ENCODE results near the gene ZCCHC24. TPM values are rescaled to one million over a fixed set of nuclear protein-coding genes. Genes with fewer than 3 reads are reported as not detected.

ZCCHC24 gene
- total and polyA plus RNA-seq, 9 donors: 21.6 to 92.1 (median 58.3) TPM

DNA sequence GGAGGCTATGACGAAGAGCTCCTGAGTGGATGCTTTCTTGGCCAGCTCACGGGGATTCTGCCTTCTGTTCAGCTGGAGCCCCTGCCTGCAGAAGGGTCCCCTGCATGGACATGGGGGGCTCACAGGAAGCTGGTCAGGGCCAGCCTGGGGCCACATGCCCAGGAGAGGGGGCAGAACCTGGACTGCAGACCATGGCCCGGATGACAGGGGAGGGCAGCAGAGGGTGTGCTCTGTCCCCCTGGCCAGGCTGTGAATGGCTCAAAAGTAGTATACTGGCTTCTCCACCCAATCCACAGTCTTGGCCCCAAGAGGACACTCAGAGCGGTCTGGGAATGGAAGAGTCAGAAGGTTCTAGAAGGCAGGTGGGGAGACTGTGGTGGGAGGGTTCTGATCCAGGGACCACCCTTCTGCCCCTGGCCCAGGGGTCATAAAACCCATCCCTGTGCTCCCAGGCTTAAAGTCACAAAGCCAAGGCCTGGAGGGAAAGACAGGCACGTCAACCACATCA, 57.9 kb downstream of the ZCCHC24 start:
- Histone ChIP-seq H3K27me3 (no peaks in the 10 kb centered on the region), H3K4me1 (ENCODE audit: insufficient read depth) (peaks cover 18% of the 10 kb centered on the region), H3K36me3 (no peaks in the 10 kb centered on the region), H3K27ac (no peak overlapping the region), H3K4me3 (no peak overlapping the region), H3K9me3 (no peaks in the 10 kb centered on the region)
- TF ChIP-seq POLR2A (IDR thresholded peaks at IDR 0.05) (no peak), EP300 (IDR thresholded peaks at IDR 0.05) (no peak)
- TF ChIP-seq, protein P1, sequence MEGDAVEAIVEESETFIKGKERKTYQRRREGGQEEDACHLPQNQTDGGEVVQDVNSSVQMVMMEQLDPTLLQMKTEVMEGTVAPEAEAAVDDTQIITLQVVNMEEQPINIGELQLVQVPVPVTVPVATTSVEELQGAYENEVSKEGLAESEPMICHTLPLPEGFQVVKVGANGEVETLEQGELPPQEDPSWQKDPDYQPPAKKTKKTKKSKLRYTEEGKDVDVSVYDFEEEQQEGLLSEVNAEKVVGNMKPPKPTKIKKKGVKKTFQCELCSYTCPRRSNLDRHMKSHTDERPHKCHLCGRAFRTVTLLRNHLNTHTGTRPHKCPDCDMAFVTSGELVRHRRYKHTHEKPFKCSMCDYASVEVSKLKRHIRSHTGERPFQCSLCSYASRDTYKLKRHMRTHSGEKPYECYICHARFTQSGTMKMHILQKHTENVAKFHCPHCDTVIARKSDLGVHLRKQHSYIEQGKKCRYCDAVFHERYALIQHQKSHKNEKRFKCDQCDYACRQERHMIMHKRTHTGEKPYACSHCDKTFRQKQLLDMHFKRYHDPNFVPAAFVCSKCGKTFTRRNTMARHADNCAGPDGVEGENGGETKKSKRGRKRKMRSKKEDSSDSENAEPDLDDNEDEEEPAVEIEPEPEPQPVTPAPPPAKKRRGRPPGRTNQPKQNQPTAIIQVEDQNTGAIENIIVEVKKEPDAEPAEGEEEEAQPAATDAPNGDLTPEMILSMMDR (IDR thresholded peaks at IDR 0.05): no peak
- intact Hi-C loops (cut with DNase I): loop anchor here in 1 of 4 donors (5.0 kb wide), 1 partner anchor 55 kb away; no protein-coding TSS in a partner anchor
- DNase-seq: peak in 1 of 5 donors; percentile 24
- 75 to 90% (median 88%) methylated on average over 5 of the region's 5 CpGs for WGBS, 3 donors

DNA sequence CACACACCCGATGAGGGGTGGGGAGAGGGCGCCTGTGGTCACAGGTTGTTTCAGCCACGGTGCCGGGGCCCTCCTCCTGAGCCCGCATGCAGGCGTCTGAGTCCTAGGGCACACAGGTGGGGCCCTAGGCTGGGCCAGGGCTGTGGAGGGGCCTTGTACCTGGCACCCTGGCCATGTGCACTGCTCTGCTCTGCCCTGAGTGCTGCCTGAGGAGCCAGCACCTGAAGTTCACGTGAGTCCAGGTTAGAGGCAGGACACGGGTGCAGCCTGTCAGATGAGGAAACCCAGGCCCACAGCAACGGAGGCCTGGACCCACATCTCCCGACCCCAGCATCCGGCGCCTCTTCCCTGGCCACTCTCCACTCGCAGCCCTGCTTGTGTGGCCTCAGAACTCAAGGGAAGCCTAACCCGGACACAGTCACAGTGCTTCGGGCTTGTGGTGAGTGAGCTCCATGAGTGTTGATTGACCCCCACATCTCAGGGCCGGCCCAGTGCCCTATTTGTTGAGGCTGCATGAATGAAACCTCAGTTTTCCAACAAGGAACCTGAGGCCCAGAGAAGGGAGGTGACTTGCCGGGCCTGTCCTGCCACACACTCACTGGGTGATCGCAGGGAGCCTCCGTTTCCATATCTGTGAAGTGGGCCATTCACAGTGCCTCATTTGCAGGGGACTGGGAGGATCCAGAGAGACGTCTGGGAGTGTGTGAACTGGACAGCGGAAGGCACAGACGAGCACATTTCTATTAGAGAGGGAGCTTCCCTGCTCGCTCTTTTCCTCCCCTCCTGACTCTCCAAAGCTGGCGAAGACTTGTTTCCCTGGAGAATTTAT, 58.6 kb downstream of the ZCCHC24 start:
- intact Hi-C loops (cut with DNase I): loop anchor here in 1 of 4 donors (5.0 kb wide), 1 partner anchor 55 kb away; no protein-coding TSS in a partner anchor
- no peaks in the 10 kb centered on the region for H3K27me3 ChIP-seq
- no peak overlapping the region for H3K4me3 ChIP-seq
- no peak for TF ChIP-seq EP300 (IDR thresholded peaks at IDR 0.05)
- TF ChIP-seq POLR2A (IDR thresholded peaks at IDR 0.05): no peak
- TF ChIP-seq, protein P1 (IDR thresholded peaks at IDR 0.05): no peak
- WGBS, 3 donors: 73 to 84% (median 78%) methylated on average over 24 of the region's 24 CpGs
- H3K9me3 ChIP-seq: no peaks in the 10 kb centered on the region
- peak in 2 of 5 donors; percentile 19 to 33 for DNase-seq
- no peak overlapping the region for H3K27ac ChIP-seq
- peaks cover 18% of the 10 kb centered on the region for H3K4me1 ChIP-seq (ENCODE audit: insufficient read depth)
- no peaks in the 10 kb centered on the region for H3K36me3 ChIP-seq

DNA sequence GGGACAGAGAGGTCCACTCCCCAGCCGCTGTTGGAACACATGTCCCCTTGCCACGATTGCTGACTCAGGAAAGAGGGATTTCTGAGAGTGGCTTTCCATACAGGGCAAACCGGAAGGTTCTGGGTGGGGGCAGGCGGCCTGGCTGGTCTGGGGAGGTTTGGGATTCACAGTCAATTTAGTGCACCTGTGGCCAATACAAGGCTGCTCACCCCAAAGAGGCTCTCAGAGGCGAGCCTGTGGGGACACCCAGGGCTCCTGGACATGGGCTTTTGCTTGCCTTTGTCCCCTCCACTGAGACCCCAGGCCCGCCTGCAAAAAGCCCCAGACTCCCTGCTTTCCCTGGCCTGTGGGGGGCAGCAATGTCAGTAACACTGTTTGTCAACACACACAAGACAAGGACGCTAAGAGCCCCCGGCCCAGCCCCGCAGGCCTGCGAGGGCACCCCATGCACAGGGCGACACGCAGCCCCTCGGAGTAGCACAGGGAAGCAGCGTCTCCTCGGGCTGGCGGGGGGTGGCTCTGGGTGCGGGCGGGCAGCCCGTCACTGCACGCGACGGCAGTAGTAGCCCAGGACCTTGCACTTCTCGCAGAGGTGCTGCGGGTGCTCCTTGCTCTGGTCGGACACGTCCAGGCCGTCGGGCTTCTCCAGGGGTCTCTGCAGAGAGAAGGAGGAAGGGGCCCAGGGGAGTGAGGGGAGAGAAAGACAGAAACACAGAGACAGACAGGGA, 59.5 kb downstream of the ZCCHC24 start:
- intact Hi-C loops (cut with DNase I): loop anchor here in 1 of 4 donors (5.0 kb wide), 1 partner anchor 56 kb away; no protein-coding TSS in a partner anchor

DNA sequence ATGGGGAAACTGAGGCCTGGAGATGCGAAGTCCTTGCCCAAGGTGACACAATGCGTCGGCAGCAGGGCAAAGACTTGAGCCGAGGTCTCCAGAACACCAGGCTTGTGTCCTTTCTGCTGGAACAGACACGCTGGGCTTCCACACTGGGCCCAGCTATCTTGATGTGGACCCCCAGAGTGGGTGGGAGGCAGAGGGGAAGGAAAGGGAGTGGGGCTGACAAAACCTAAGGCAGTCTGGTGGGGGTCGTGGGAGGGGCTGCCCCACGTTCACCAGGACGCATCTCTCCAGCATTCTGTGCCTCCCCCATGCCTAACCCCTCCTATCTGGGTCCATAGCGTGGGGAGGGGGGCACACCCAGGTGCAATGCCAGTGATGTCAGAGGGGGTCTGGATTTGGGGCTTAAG, 60.0 kb downstream of the ZCCHC24 start:
- 85 to 90% (median 89%) methylated on average over 9 of the region's 9 CpGs for WGBS, 3 donors
- Histone ChIP-seq H3K36me3 (no peaks in the 10 kb centered on the region), H3K27ac (no peak overlapping the region)

More for the DNA sequence above, 59.5 kb downstream of the ZCCHC24 start:
- DNase-seq: peak in 4 of 5 donors; percentile 24 to 40 (median 29)
- TF ChIP-seq POLR2A (IDR thresholded peaks at IDR 0.05) (no peak), EP300 (IDR thresholded peaks at IDR 0.05) (no peak)
- TF ChIP-seq, protein P1 (IDR thresholded peaks at IDR 0.05): no peak
- no peaks in the 10 kb centered on the region for H3K9me3 ChIP-seq
- WGBS, 3 donors: 87 to 90% (median 87%) methylated on average over 23 to 28 of the region's 28 CpGs
- H3K27me3 ChIP-seq: no peaks in the 10 kb centered on the region
- H3K36me3 ChIP-seq: no peaks in the 10 kb centered on the region
- peaks cover 19% of the 10 kb centered on the region for H3K4me1 ChIP-seq (ENCODE audit: insufficient read depth)
- no peak overlapping the region for H3K27ac ChIP-seq
- H3K4me3 ChIP-seq: no peak overlapping the region

More for the DNA sequence above, 60.0 kb downstream of the ZCCHC24 start:
- no peaks in the 10 kb centered on the region for H3K9me3 ChIP-seq
- H3K4me1 ChIP-seq (ENCODE audit: insufficient read depth): peaks cover 20% of the 10 kb centered on the region
- TF ChIP-seq, protein P1 (IDR thresholded peaks at IDR 0.05): no peak
- TF ChIP-seq EP300 (IDR thresholded peaks at IDR 0.05): no peak
- no peak for TF ChIP-seq POLR2A (IDR thresholded peaks at IDR 0.05)
- peak in 2 of 5 donors; percentile 16 to 26 for DNase-seq
- intact Hi-C loops (cut with DNase I): loop anchor here in 1 of 4 donors (5.0 kb wide), 1 partner anchor 57 kb away; no protein-coding TSS in a partner anchor
- H3K4me3 ChIP-seq: no peak overlapping the region
- H3K27me3 ChIP-seq: no peaks in the 10 kb centered on the region
